Measurements from ENCODE around the gene PAIP1. TPM values are rescaled to one million over a fixed set of nuclear protein-coding genes. Genes with fewer than 3 reads are reported as not detected.

PAIP1 gene, protein sequence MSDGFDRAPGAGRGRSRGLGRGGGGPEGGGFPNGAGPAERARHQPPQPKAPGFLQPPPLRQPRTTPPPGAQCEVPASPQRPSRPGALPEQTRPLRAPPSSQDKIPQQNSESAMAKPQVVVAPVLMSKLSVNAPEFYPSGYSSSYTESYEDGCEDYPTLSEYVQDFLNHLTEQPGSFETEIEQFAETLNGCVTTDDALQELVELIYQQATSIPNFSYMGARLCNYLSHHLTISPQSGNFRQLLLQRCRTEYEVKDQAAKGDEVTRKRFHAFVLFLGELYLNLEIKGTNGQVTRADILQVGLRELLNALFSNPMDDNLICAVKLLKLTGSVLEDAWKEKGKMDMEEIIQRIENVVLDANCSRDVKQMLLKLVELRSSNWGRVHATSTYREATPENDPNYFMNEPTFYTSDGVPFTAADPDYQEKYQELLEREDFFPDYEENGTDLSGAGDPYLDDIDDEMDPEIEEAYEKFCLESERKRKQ
- 10 to 100 TPM; 36.0 to 38.0 TPM for total RNA-seq
- polyA plus RNA-seq = 10 to 100 TPM; 48.1 to 48.9 TPM

DNA sequence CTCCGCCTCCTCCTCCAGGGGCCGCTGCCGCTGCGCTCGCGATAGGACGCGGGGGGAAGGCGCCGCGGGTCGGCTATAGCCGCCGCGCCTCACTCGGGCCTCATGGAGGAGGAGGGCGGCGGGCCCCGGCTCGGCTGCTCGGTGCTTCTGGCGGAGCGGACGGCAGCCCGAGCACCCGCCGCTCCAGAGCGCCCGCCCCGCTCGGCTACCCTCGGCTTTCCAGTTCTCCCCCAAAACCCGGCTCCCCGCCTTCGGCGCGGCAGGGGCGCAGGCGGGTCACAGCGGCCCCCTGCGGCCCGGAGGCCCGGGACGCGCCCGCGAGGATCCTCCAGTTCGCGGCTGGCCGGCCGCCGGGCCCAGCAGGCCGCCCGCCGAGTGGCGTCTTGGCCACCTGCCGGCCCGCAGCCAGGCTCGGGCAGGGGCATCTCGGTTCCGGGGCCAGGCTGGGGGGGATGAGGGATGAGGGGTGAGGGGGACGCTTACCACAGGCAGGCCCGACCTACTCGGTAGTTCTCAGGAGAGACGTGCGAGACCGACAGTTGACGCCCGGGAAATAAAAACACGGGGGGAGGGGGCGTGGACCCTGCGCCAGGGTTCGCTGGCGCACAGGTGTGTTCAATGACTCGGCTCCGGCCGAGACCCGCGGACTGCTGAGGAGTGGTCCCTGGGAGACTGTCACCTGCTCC lies at the start of gene PAIP1:
PAIP1 (minus strand) TSS at position 221 of the 686 bp plus-strand sequence. CDS start 231 bp downstream, outside the sequence.
- no peaks in the 10 kb centered on the region for H3K27me3 ChIP-seq (ENCODE audit: insufficient read depth, low read length)
- peaks cover 0 to 14% of the 10 kb centered on the region in 2 donors for H3K36me3 Mint-ChIP-seq
- no peaks in the 10 kb centered on the region for H3K9me3 ChIP-seq (ENCODE audit: control insufficient read depth in 1 of 2, low read length in 2 of 2)
- H3K27me3 Mint-ChIP-seq = no peaks in the 10 kb centered on the region
- H3K9me3 Mint-ChIP-seq = no peaks in the 10 kb centered on the region
- H3K4me3 ChIP-seq (ENCODE audit: low read length in 2 of 2) = peak within 1 kb of the TSS; percentile 79 to 84
- ChIA-PET CTCF (ENCODE audit: partially characterized antibody) (interaction anchor here (0.6 to 5.8 kb wide), 6 partner anchors 43 to 73 kb away, joined by 3 to 36 read pairs (median 8); partner anchors contain the start of genes NNT and TMEM267), POLR2A (ENCODE audit: partially characterized antibody) (interaction anchor here (0.6 to 9.5 kb wide), 12 partner anchors 13 to 1653 kb away, joined by 3 to 124 read pairs (median 4); partner anchors contain the start of genes C5orf34, HMGCS1, NNT and RIMOC1)
- peak within 1 kb of the TSS; percentile 84 for H3K27ac ChIP-seq (ENCODE audit: low read depth, low read length)
- no peaks in the 10 kb centered on the region for H3K36me3 ChIP-seq (ENCODE audit: insufficient read depth, low read length)
- intact Hi-C loops (cut with micrococcal nuclease) = loop anchor here (1.0 to 5.0 kb wide), 8 partner anchors 42 to 1250 kb away; partner anchors contain the start of genes C5orf34, HMGCS1, MRPS30 and NNT
- H3K4me3 Mint-ChIP-seq = peak within 1 kb of the TSS; percentile 91 to 98 (median 94)
- peaks cover 41% of the 10 kb centered on the region for H3K4me1 ChIP-seq (ENCODE audit: insufficient read depth, low read length)
- peak; percentile 86 to 91 (median 88) for DNase-seq
- H3K27ac Mint-ChIP-seq = peak within 1 kb of the TSS; percentile 93 to 99 (median 97)
- peaks cover 7 to 13% (median 10%) of the 10 kb centered on the region in 4 donors for H3K4me1 Mint-ChIP-seq

DNA sequence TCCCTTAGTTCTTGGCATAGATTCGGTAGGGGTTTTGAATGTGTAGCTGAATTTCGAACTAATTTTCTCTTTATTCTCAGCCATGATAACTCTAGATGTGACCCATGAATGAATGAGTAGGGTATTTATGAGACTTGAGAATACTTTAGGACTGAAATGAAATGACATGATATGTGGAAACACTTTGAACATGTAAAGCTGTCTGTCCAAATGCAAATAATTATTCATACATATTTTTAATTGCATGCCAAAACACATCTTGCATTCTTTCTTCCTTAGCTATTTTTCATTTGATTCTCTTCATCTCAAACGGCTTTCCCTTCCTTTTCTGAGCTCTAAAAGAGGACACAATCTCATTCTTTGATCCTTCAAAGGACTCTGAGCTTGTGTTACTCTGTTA lies 49.5 kb upstream of the PAIP1 start:
- peaks cover 15 to 41% of the 10 kb centered on the region in 2 donors for H3K36me3 Mint-ChIP-seq
- intact Hi-C loops (cut with micrococcal nuclease) = no loop called here
- peaks cover 35 to 74% (median 55%) of the 10 kb centered on the region in 4 donors for H3K4me1 Mint-ChIP-seq
- H3K4me3 ChIP-seq (ENCODE audit: low read length in 2 of 2) = no peak overlapping the region
- H3K27me3 ChIP-seq (ENCODE audit: insufficient read depth, low read length) = no peaks in the 10 kb centered on the region
- no peaks in the 10 kb centered on the region for H3K27me3 Mint-ChIP-seq
- H3K9me3 Mint-ChIP-seq = no peaks in the 10 kb centered on the region
- H3K4me3 Mint-ChIP-seq = peak overlapping the region in 1 of 8 donors; percentile 3
- H3K27ac ChIP-seq (ENCODE audit: low read depth, low read length) = no peak overlapping the region
- DNase-seq = no peak
- CTCF ChIA-PET (ENCODE audit: partially characterized antibody) = interaction anchor here (1.2 to 1.4 kb wide), 4 partner anchors 21 to 122 kb away, joined by 3 to 6 read pairs (median 4); partner anchors contain the start of gene TMEM267
- H3K27ac Mint-ChIP-seq = peak overlapping the region in 4 of 7 donors; percentile 19 to 73 (median 48)
- POLR2A ChIA-PET (ENCODE audit: partially characterized antibody) = interaction anchor here (0.6 to 0.9 kb wide), 2 partner anchors 9 to 185 kb away, joined by 3 read pairs; no protein-coding TSS in a partner anchor
- no peaks in the 10 kb centered on the region for H3K36me3 ChIP-seq (ENCODE audit: insufficient read depth, low read length)
- no peaks in the 10 kb centered on the region for H3K9me3 ChIP-seq (ENCODE audit: control insufficient read depth in 1 of 2, low read length in 2 of 2)
- peaks cover 35% of the 10 kb centered on the region for H3K4me1 ChIP-seq (ENCODE audit: insufficient read depth, low read length)

DNA sequence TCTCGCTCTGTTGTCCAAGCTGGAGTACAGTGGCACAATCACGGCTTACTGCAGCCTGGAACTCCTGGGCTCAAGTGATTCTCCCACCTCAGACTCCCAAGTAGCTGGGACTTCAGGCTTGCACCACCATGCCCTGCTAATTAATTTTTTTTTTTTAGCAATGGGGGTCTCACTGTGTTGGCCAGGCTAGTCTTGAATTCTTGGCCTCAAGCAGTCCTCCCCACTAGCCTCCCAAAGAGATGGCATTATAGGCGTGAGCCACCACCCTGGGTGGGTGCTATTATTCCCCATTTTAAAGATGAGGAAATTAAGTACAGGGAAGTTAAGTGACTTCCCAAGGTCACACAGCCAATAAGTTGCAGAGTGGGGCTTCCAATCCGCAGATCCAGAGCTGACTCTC lies 47.8 kb upstream of the PAIP1 start:
- Mint-ChIP-seq H3K9me3 (no peaks in the 10 kb centered on the region), H3K27me3 (no peaks in the 10 kb centered on the region), H3K36me3 (peaks cover 15 to 32% of the 10 kb centered on the region in 2 donors), H3K4me1 (peaks cover 28 to 73% (median 56%) of the 10 kb centered on the region in 4 donors), H3K4me3 (peak overlapping the region in 6 of 8 donors; percentile 90 to 96 (median 94)), H3K27ac (peak overlapping the region in 3 of 7 donors; percentile 91 to 93 (median 93))
- intact Hi-C loops (cut with micrococcal nuclease) = loop anchor here (5.0 kb wide), 2 partner anchors 292 to 482 kb away; partner anchors contain the start of genes HMGCS1 and ZNF131
- DNase-seq = no peak
- no peaks in the 10 kb centered on the region for H3K27me3 ChIP-seq (ENCODE audit: insufficient read depth, low read length)
- H3K4me3 ChIP-seq (ENCODE audit: low read length in 2 of 2) = no peak overlapping the region
- ChIA-PET POLR2A (ENCODE audit: partially characterized antibody) (interaction anchor here (3.1 to 3.6 kb wide), 3 partner anchors 49 to 612 kb away, joined by 14 to 99 read pairs (median 49); partner anchors contain the start of genes PAIP1 and TMEM267), CTCF (ENCODE audit: partially characterized antibody) (interaction anchor here (2.8 kb wide), 1 partner anchor 120 kb away, joined by 30 read pairs; the partner anchor contains the start of gene TMEM267)
- no peaks in the 10 kb centered on the region for H3K9me3 ChIP-seq (ENCODE audit: control insufficient read depth in 1 of 2, low read length in 2 of 2)
- H3K4me1 ChIP-seq (ENCODE audit: insufficient read depth, low read length) = peaks cover 38% of the 10 kb centered on the region
- peak overlapping the region; percentile 88 for H3K27ac ChIP-seq (ENCODE audit: low read depth, low read length)
- H3K36me3 ChIP-seq (ENCODE audit: insufficient read depth, low read length) = no peaks in the 10 kb centered on the region

DNA sequence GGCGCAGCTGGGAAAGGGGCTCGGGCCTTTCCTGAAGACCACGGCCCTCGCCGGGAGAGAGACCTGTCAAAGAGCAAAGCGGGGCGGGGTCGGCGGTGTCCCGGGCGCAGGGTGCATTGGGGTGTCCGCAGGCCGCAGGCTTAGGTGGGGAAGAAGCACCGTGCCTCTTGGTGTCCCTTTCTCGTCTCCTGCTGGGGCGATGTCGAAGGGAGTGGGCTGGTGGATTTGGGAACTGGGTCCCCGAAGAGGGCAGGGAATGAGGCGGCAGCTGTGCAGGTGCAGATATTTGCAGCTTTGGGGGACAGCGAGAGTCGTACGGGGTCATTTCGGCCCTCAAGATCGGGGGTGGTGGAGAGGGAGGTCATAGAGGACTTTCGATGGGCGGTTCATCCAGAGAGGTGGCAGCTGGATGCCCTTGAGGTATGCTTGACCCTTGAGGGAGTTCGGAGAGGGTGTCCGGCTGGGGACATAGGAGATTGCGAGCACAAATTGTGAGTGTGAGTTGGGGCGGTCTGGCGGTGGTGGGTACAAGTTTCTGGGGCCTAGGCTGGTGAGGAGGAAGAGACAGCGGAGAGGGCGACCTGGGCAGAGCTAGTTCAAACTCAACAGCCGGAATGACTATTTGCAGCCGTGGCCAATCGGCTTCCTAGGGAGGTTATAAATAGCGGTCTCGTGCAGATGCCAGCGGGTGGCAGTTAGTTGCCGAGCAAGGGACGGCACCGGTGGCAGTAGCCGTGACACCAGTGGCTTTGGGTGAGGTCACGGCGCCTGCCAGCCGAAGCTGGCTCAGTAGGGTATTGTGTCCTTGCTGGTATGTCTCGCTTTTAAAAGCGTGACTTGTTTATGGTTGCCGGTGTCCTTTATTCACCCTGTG lies 46.7 kb upstream of the PAIP1 start:
- Histone ChIP-seq H3K36me3 (ENCODE audit: insufficient read depth, low read length) (no peaks in the 10 kb centered on the region), H3K27me3 (ENCODE audit: insufficient read depth, low read length) (no peaks in the 10 kb centered on the region), H3K4me3 (ENCODE audit: low read length in 2 of 2) (peak overlapping the region; percentile 91 to 99), H3K9me3 (ENCODE audit: control insufficient read depth in 1 of 2, low read length in 2 of 2) (no peaks in the 10 kb centered on the region), H3K27ac (ENCODE audit: low read depth, low read length) (peak overlapping the region; percentile 88), H3K4me1 (ENCODE audit: insufficient read depth, low read length) (peaks cover 38% of the 10 kb centered on the region)
- H3K36me3 Mint-ChIP-seq = peaks cover 15 to 22% of the 10 kb centered on the region in 2 donors
- peak overlapping the region; percentile 91 to 95 (median 94) for H3K27ac Mint-ChIP-seq
- no peaks in the 10 kb centered on the region for H3K9me3 Mint-ChIP-seq
- POLR2A ChIA-PET (ENCODE audit: partially characterized antibody) = interaction anchor here (0.9 to 3.6 kb wide), 19 partner anchors 8 to 1743 kb away, joined by 3 to 99 read pairs (median 7); partner anchors contain the start of genes C5orf34, HMGCS1, PAIP1 and TMEM267
- peaks cover 23 to 65% (median 52%) of the 10 kb centered on the region in 4 donors for H3K4me1 Mint-ChIP-seq
- DNase-seq = peak; percentile 71 to 83 (median 76)
- CTCF ChIA-PET (ENCODE audit: partially characterized antibody) = interaction anchor here (0.5 to 2.8 kb wide), 7 partner anchors 19 to 119 kb away, joined by 3 to 30 read pairs (median 4); partner anchors contain the start of gene TMEM267
- intact Hi-C loops (cut with micrococcal nuclease) = loop anchor here (1.0 to 5.0 kb wide), 5 partner anchors 46 to 481 kb away; partner anchors contain the start of genes C5orf34, HMGCS1, PAIP1 and TMEM267
- peak overlapping the region; percentile 90 to 98 (median 96) for H3K4me3 Mint-ChIP-seq
- no peaks in the 10 kb centered on the region for H3K27me3 Mint-ChIP-seq

DNA sequence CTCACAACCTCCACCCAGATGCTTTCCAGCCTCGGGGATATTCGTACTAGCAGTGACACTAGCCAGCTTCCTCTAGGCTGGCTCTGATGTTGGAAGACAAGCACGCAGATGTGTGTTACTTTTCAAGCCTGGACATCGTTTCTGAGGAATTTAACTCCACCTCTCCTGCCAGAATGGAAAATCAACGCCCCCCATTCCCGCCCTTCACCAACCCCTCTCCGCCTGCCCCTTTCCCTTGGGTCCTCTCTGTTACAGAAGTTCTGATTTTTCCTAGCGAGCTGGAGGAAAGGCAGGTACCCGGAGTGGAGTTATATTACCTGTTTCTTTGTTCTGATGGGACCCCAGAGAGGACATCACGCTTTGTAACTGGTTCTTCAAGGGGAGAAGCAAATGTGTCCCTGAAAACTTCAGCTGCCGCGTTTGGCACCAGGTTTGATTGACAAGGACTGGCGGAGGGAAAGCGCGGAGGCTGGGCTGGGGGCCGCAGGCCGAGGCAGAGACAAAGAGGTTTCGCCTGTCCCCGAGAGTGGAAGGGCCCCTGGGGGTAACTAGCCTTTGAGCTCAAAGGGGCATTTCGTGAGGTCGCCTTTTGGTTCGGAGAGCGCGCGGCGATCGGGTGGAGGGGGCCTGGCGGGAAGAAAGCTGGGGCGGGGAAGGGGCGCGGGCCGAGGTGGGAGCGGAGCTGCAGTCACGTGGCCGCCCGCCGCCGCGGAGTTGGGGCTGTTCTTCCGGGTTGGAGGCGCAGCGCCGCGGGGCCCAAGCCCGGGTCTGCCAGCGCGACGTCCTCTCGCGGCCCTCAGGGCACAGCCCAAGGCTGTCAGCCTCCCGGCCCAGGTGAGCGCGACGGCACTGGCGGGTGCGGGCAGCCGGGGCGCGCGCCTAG lies 45.8 kb upstream of the PAIP1 start, which contains the start of gene NNT:
NNT (plus strand) TSS at position 720 of the 883 bp plus-strand sequence. CDS start 6,016 bp downstream, outside the sequence.
- ChIA-PET CTCF (ENCODE audit: partially characterized antibody) (interaction anchor here (0.9 to 2.8 kb wide), 7 partner anchors 28 to 118 kb away, joined by 3 to 30 read pairs (median 8); partner anchors contain the start of gene TMEM267), POLR2A (ENCODE audit: partially characterized antibody) (interaction anchor here (0.7 to 3.6 kb wide), 24 partner anchors 9 to 1742 kb away, joined by 3 to 99 read pairs (median 6); partner anchors contain the start of genes C5orf34, HMGCS1, MRPS30 and PAIP1)
- peaks cover 19 to 20% of the 10 kb centered on the region in 2 donors for H3K36me3 Mint-ChIP-seq
- Histone ChIP-seq H3K9me3 (ENCODE audit: control insufficient read depth in 1 of 2, low read length in 2 of 2) (no peaks in the 10 kb centered on the region), H3K4me1 (ENCODE audit: insufficient read depth, low read length) (peaks cover 38% of the 10 kb centered on the region), H3K4me3 (ENCODE audit: low read length in 2 of 2) (peak within 1 kb of the TSS; percentile 91 to 99), H3K27me3 (ENCODE audit: insufficient read depth, low read length) (no peaks in the 10 kb centered on the region), H3K36me3 (ENCODE audit: insufficient read depth, low read length) (no peaks in the 10 kb centered on the region), H3K27ac (ENCODE audit: low read depth, low read length) (peak within 1 kb of the TSS; percentile 88)
- peak within 1 kb of the TSS; percentile 91 to 98 (median 94) for H3K27ac Mint-ChIP-seq
- no peaks in the 10 kb centered on the region for H3K27me3 Mint-ChIP-seq
- H3K4me3 Mint-ChIP-seq = peak within 1 kb of the TSS; percentile 90 to 98 (median 96)
- intact Hi-C loops (cut with micrococcal nuclease) = loop anchor here (1.0 to 5.0 kb wide), 5 partner anchors 45 to 480 kb away; partner anchors contain the start of genes C5orf34, HMGCS1, PAIP1 and TMEM267
- H3K9me3 Mint-ChIP-seq = no peaks in the 10 kb centered on the region
- peaks cover 18 to 63% (median 49%) of the 10 kb centered on the region in 4 donors for H3K4me1 Mint-ChIP-seq
- peak; percentile 75 to 84 (median 80) for DNase-seq

Measured in CD4-positive, alpha-beta memory T cell (primary cell).